Fibroblast of lung (primary cell): ENCODE measurements around the gene USH2A. TPM values are rescaled to one million over a fixed set of nuclear protein-coding genes. Genes with fewer than 3 reads are reported as not detected.

ENCODE experiments used
- DNase-seq, 2 donors: peaks; one replicate each; pipeline versions ENCODE4 v3.0.0 to v3.0.0-alpha.2; 2010; ENCODE audit warnings: low read depth in 2 of 2
- H2AFZ ChIP-seq: 2 replicates; pipeline ENCODE4 v1.5.1; 2012; ENCODE audit warnings: low read length, control low read depth, inconsistent platforms
- H3K27ac ChIP-seq: 2 replicates; pipeline ENCODE4 v1.5.1; 2011; ENCODE audit warnings: low read length, control low read depth; ENCODE audit not compliant: insufficient read depth
- H3K27me3 ChIP-seq: 2 replicates; pipeline ENCODE4 v1.5.1; 2011; ENCODE audit warnings: mild to moderate bottlenecking, low read length; ENCODE audit not compliant: control insufficient read depth, insufficient read depth
- H3K36me3 ChIP-seq: 2 replicates; pipeline ENCODE4 v1.5.1; 2011; ENCODE audit warnings: low read length; ENCODE audit not compliant: control insufficient read depth, insufficient read depth
- H3K4me1 ChIP-seq: 2 replicates; pipeline ENCODE4 v1.5.1; 2011; ENCODE audit warnings: low read length; ENCODE audit not compliant: control insufficient read depth, insufficient read depth; ENCODE audit errors: extremely low read depth
- H3K4me2 ChIP-seq: 2 replicates; pipeline ENCODE4 v1.5.1; 2011; ENCODE audit warnings: low read length, control low read depth; ENCODE audit not compliant: insufficient read depth; ENCODE audit errors: extremely low read depth
- H3K4me3 ChIP-seq, 4 experiments: fragments of 200-600 bp in 1 of 4; sonication (generic) in 1 of 4; replicated peaks in 1 of 4; 2 replicates each; pipeline ENCODE4 v1.5.1; 2011 to 2016; ENCODE audit warnings: low read length in 4 of 4, low read depth in 3 of 4, mild to moderate bottlenecking in 3 of 4, control low read depth in 2 of 4, inconsistent platforms in 1 of 4, mixed read lengths in 1 of 4; ENCODE audit not compliant: insufficient read depth in 1 of 4; ENCODE audit errors: control extremely low read depth in 1 of 4
- H3K79me2 ChIP-seq: 2 replicates; pipeline ENCODE4 v1.5.1; 2012; ENCODE audit warnings: mild to moderate bottlenecking, low read length, inconsistent platforms; ENCODE audit not compliant: control insufficient read depth, insufficient read depth
- H3K9ac ChIP-seq: 2 replicates; pipeline ENCODE4 v1.5.1; 2011; ENCODE audit warnings: mild to moderate bottlenecking, low read length, control low read depth; ENCODE audit not compliant: insufficient read depth
- H3K9me3 ChIP-seq: 2 replicates; pipeline ENCODE4 v1.5.1; 2012; ENCODE audit warnings: low read depth, low read length; ENCODE audit not compliant: control insufficient read depth, insufficient read depth
- H4K20me1 ChIP-seq: 2 replicates; pipeline ENCODE4 v1.5.1; 2011; ENCODE audit warnings: low read length; ENCODE audit not compliant: control insufficient read depth, insufficient read depth; ENCODE audit errors: extremely low read depth
- EZH2 ChIP-seq: IDR thresholded peaks from 2 replicates; pipeline ENCODE4 v1.5.1; 2012; ENCODE audit warnings: low read length, control low read depth, mild to moderate bottlenecking; ENCODE audit errors: missing control alignments
- polyA plus RNA-seq, 2 donors: library from polyadenylated mRNA; depleted of rRNA in 1 of 2; stranded (reverse) in 1 of 2; unstranded in 1 of 2; fragments of >200 nt; gene quantifications; 2 replicates each; pipeline ENCODE4 v1.2.1, GENCODE V29; 2011 to 2012; ENCODE audit warnings: missing spikeins in 1 of 2
- total RNA-seq: library from RNA; depleted of rRNA; stranded (reverse); fragments of >200 nt; gene quantifications from 2 replicates; pipeline ENCODE4 v1.2.1, GENCODE V29; 2014
- TF ChIP-seq, protein P1 (sequence below), 2 donors: IDR thresholded peaks in 1 of 2; conservative IDR thresholded peaks in 1 of 2; 1 replicate in 1 of 2; 2 replicates in 1 of 2; pipeline ENCODE4 v1.5.1; 2011 to 2012; ENCODE audit warnings: low read length in 2 of 2, control low read depth in 1 of 2, inconsistent platforms in 1 of 2, low read depth in 1 of 2, mild to moderate bottlenecking in 1 of 2

Gene USH2A
- total and polyA plus RNA-seq, 2 donors (not counting 1 experiment from before 2014, with no cell fraction given), result under 0.01 to 0.01 TPM

GRCh38 chr1:215888159-215888558 lies 535.1 kb downstream of the USH2A start:
- Histone ChIP-seq H3K27me3 (no peaks in the 10 kb centered on the region), H2AFZ (no peak overlapping the region), H3K4me2 (no peak overlapping the region), H3K4me3 (no peak overlapping the region), H3K9me3 (no peaks in the 10 kb centered on the region), H3K4me1 (no peaks in the 10 kb centered on the region), H3K27ac (no peak overlapping the region), H3K36me3 (no peaks in the 10 kb centered on the region), H3K79me2 (no peaks in the 10 kb centered on the region), H3K9ac (no peak overlapping the region), H4K20me1 (no peaks in the 10 kb centered on the region)
- DNase-seq, result no peak
- no peak for TF ChIP-seq EZH2
- TF ChIP-seq, protein P1, sequence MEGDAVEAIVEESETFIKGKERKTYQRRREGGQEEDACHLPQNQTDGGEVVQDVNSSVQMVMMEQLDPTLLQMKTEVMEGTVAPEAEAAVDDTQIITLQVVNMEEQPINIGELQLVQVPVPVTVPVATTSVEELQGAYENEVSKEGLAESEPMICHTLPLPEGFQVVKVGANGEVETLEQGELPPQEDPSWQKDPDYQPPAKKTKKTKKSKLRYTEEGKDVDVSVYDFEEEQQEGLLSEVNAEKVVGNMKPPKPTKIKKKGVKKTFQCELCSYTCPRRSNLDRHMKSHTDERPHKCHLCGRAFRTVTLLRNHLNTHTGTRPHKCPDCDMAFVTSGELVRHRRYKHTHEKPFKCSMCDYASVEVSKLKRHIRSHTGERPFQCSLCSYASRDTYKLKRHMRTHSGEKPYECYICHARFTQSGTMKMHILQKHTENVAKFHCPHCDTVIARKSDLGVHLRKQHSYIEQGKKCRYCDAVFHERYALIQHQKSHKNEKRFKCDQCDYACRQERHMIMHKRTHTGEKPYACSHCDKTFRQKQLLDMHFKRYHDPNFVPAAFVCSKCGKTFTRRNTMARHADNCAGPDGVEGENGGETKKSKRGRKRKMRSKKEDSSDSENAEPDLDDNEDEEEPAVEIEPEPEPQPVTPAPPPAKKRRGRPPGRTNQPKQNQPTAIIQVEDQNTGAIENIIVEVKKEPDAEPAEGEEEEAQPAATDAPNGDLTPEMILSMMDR (conservative IDR thresholded peaks at IDR 0.05 in 1 of 2, IDR thresholded peaks at IDR 0.05 in 1 of 2; ENCODE audit: low read depth in 1 of 2, low read length in 2 of 2), result no peak

DNA sequence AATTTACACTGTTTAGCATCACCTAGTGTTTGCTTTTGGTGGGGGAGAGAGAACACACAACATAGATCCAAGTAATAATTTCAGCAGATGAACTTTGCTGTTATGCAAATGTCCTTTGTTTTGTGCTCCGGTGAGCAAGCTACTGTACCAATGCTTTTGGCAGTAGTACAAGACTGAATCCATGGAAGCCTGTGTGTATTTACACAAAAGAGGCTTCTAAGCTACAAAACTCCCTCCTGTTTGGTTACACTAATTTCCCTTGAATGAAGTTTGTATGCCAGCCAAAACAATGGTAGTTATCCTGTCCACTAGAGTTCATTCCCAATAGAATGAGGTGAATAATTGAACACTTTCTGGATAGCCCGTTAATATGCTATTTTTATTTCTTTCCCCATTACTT lies 535.6 kb downstream of the USH2A start:
- Histone ChIP-seq H3K27me3 (no peaks in the 10 kb centered on the region), H3K9me3 (no peaks in the 10 kb centered on the region), H3K79me2 (no peaks in the 10 kb centered on the region), H2AFZ (no peak overlapping the region), H3K9ac (no peak overlapping the region), H3K4me1 (no peaks in the 10 kb centered on the region), H3K4me3 (no peak overlapping the region), H3K27ac (no peak overlapping the region), H4K20me1 (no peaks in the 10 kb centered on the region), H3K36me3 (no peaks in the 10 kb centered on the region), H3K4me2 (no peak overlapping the region)
- no peak for TF ChIP-seq EZH2
- TF ChIP-seq, protein P1 (conservative IDR thresholded peaks at IDR 0.05 in 1 of 2, IDR thresholded peaks at IDR 0.05 in 1 of 2; ENCODE audit: low read depth in 1 of 2, low read length in 2 of 2), result no peak
- DNase-seq, result no peak

DNA sequence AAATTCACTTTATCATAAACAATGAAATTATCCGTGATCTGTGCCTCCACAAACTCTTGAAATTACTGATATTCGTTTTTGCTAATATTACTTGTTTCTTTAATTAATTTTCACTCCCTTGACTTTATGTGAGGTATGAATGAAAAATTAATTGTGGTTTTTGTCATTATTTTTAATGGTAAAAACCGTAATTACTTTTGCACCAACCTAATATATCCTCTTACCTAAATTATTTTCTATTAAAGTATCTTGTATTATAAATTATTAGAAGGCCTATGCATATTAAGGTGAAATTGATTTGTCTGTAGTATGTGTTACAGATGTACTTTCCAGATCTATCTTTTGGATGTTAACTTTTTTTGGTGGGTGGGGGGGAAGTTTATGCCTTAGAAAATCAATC lies 540.2 kb downstream of the USH2A start:
- Histone ChIP-seq H3K9me3 (no peaks in the 10 kb centered on the region), H3K4me1 (no peaks in the 10 kb centered on the region), H3K27ac (no peak overlapping the region), H3K27me3 (no peaks in the 10 kb centered on the region), H3K36me3 (no peaks in the 10 kb centered on the region), H3K79me2 (no peaks in the 10 kb centered on the region), H3K4me3 (no peak overlapping the region), H3K4me2 (no peak overlapping the region), H3K9ac (no peak overlapping the region), H2AFZ (no peak overlapping the region), H4K20me1 (no peaks in the 10 kb centered on the region)
- TF ChIP-seq EZH2, result no peak
- TF ChIP-seq, protein P1 (conservative IDR thresholded peaks at IDR 0.05 in 1 of 2, IDR thresholded peaks at IDR 0.05 in 1 of 2; ENCODE audit: low read depth in 1 of 2, low read length in 2 of 2), result no peak
- DNase-seq, result no peak
